Epithelial cell of prostate (primary cell): ENCODE data around the gene ZNF428.
A peak's percentile ranks its signal among the peaks of the same experiment; 100 is the strongest.
"Not testable (repeated sequence)": the region's sequence is repeated elsewhere in the genome, so short reads cannot be mapped to it uniquely, and the experiment has no call there.

Experiments
- DNase-seq: peaks from one replicate; pipeline ENCODE4 v3.0.0-alpha.2; 2011; ENCODE audit warnings: low read depth, low spot score
- H3K27ac ChIP-seq: fragments of 450-650 bp; 2 replicates; pipeline ENCODE4 v1.5.1; 2017; ENCODE audit warnings: mild to moderate bottlenecking

The ZNF428 gene

GRCh38 chr19:43622070-43622469 is 2.6 kb upstream of the ZNF428 start:
- no peak overlapping the region for H3K27ac ChIP-seq

DNA sequence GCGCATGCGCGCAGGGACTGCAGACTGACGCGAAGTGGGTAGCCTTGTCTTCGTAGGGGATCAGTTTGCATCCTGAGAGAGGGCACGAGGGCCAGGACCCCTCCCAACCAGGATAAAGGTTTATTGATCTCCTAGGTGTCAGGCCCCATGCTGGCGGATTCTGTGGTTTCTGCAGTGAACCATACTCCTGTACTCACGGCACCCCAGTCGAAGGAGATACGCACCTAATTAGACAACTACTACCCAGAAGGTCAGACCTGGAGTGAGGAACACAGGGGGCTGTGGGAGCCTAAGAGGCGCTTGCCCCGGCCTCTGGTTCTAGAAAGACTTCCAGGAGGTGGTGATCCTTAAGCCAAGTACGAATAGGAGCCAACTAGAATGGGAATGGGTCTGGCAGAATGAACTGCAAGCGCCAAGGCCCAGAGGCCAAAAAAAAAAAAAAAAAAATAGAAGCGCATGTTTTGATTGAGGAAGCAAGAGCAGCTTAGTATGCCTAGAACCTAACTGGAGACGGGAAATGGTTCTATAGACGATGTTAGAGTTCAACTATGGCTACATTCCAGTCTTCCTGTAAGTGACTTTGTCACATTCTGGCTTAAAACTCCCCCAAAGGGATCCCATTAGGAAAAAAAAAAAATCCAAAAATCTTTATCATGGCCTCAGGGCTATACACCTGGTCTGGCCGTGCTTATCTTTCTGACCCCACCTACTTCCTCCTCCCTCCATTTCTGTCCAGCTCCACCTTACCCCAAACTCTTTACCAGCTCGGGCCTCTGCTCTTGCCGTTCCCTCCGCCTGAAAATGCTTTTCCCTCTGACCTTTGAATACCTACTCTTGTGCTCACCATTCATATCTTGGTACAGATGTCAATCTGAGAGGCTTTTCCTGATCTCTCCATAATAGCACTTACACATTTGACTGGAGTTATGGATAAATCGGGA is 902 bp upstream of the ZNF428 start:
- no peak for DNase-seq
- peak overlapping the region; percentile 75 for H3K27ac ChIP-seq

More at GRCh38 chr19:43622070-43622469, 2.6 kb upstream of the ZNF428 start:
- no peak for DNase-seq

- DNase-seq, result no peak
Measured at GRCh38 chr19:43618921-43619261, 538 bp downstream of the ZNF428 start.

DNA sequence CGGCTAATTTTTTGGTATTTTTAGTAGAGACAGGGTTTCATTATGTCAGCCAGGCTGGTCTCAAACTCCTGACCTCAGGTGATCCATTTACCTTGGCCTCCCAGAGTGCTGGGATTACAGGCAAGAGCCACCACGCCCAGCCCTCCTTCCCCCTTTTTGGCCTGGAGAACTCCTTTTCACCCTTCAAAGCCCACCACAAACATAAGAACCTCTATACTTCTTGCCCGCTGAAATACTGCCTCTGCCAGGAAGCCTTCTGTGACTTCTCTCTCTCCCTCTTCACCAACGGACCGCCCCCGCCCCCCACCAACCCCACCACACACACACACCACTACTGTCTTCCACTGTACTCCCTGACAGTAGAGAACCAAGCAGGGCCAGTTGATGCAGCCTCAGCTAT is 2.5 kb downstream of the ZNF428 start:
- no peak overlapping the region for H3K27ac ChIP-seq
- no peak for DNase-seq

More at GRCh38 chr19:43618921-43619261, 538 bp downstream of the ZNF428 start:
- H3K27ac ChIP-seq, result peak overlapping the region; percentile 75

DNA sequence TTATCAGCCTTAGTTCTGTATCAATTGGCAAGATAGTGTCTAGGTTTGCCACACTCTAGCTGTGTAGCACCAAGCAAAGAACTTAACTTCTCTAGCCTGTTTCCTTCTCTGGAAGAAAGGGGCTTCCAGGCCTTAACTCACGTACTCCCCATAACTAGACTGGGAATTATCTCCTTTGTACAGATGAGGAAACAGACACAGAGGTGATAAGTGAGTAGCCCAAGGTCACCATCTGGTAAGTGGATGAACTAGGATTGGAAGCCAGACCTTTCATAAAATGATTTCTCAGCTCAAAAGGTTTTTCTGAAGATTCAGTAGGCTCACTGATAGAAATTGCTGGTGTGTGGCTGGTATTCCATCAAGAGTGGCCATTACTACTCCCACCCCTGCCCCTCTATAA is 3.1 kb downstream of the ZNF428 start:
- H3K27ac ChIP-seq, result no peak overlapping the region
- DNase-seq, result no peak

GRCh38 chr19:43612374-43612773 is 7.1 kb downstream of the ZNF428 start:
- no peak overlapping the region for H3K27ac ChIP-seq
- DNase-seq, result no peak

- no peak for DNase-seq
- H3K27ac ChIP-seq, result no peak within 1 kb of the TSS
Measured at GRCh38 chr19:43611788-43612187, 7.6 kb downstream of the ZNF428 start, which contains the start of gene SRRM5. TSS of gene SRRM5 (plus strand) at chr19:43612088. CDS start at chr19:43612122, 34 bp downstream.

GRCh38 chr19:43610493-43610892 is 8.9 kb downstream of the ZNF428 start:
- no peak overlapping the region for H3K27ac ChIP-seq
- no peak for DNase-seq

GRCh38 chr19:43609872-43610271 is 9.6 kb downstream of the ZNF428 start:
- no peak for DNase-seq
- no peak overlapping the region for H3K27ac ChIP-seq

DNA sequence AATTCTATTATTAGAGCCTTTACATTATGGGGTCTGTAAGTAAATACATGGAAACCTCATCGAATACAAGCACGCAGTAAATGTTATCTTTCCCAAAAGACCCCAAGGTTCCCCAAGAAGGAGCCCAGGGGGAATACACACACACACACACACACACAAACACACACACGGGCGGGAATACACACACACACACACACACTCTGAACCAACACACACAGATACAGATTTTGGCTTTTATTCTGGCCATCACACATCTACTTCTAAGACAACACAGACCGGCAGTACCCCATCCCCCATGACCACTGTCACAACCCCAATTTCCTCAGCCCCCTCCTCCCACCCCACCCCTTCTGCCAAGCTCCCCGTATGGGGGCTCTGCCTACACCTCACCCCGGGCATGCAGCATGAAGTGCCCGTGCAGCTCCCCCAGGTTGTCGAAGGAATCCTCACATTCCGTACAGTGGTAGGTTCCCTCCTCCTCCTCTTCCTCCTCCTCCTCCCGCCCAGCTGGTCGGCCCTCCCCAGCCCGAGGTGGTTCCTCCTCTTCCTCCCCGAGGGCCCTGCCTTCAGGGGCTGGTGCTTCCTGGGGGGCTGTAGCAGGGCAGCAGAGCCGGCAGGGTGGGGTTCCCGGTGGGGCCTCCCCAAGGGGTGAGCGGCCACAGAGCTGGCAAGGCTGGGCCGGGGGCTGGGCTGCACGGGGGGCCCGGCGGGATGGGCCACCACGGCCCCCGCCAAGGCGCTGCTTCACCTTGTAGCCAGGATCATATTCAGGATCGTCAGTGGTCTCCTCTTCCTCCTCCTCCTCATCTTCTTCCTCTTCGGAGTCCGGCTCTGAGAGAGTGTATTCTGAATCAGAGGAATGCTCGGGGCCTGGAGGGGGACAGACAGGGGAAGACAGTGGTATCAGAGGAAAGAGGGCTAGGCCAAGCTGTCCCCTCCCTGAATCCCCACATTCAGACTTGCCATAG is 11.9 kb downstream of the ZNF428 start:
- DNase-seq, result no peak
- H3K27ac ChIP-seq, result peak overlapping the region; percentile 60

- peak overlapping the region; percentile 60 for H3K27ac ChIP-seq
- peak; percentile 14 for DNase-seq
Measured at GRCh38 chr19:43606569-43607229, 12.7 kb downstream of the ZNF428 start.

GRCh38 chr19:43605875-43606568 is 13.4 kb downstream of the ZNF428 start:
- peak overlapping the region; percentile 60 for H3K27ac ChIP-seq
- DNase-seq, result no peak

- DNase-seq, H3K27ac ChIP-seq: not testable (repeated sequence)
Measured at GRCh38 chr19:43600326-43600725, 19.1 kb downstream of the ZNF428 start.

DNA sequence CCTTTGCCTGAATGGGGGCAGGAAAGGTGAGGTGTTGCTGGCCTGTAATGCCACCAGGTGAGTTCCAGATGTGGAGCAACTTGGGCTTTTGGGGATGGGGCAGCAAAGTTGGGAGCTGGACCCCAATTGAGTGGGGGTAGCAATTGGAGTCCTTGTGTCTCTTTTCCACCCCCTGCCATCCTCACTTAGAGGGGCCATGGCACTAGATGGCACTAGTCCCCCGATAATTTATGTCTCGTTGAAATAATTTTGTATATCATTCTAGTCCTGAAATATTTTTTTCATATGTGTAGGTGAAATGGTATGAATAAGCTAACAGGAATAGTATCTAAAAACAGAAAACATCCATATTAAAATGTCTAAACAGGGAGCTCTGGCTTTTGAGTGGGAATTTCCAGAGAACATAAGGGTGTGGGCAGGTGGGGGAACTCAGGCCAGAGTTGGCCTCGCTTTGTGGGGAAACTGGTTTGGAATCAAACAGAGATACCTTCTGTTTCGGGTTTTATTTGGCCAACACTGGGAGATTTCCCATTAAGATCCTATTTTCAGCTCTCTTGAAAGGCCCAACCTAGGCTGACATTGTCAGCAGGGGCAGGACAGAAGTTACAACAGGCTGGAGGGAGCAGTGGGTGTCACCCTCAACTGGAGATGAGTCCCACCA is 19.7 kb downstream of the ZNF428 start:
- H3K27ac ChIP-seq, result no peak overlapping the region
- no peak for DNase-seq

DNA sequence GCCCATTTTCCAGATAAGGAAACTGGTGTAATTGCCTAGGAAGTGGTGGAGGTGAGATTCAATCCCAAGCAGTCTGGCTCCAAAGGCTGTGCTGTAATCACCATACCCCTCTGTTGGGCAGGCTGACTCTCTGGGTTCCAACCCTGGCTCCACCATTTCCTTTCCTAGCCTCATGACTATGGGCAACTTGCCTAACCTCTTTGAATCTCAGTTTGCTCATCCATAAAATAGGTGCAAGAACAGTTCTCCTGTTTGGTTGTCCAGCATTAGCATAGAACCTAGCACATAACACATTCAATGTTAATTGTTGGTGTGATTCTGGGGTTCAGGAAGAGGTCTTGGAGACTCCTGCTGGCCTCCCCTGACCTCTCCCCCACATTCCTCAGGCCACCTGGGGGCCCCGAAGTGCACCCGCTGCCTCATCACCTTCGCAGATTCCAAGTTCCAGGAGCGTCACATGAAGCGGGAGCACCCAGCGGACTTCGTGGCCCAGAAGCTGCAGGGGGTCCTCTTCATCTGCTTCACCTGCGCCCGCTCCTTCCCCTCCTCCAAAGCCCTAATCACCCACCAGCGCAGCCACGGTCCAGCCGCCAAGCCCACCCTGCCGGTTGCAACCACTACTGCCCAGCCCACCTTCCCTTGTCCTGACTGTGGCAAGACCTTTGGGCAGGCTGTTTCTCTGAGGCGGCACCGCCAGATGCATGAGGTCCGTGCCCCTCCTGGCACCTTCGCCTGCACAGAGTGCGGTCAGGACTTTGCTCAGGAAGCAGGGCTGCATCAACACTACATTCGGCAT is 20.8 kb downstream of the ZNF428 start:
- H3K27ac ChIP-seq, result no peak overlapping the region
- no peak for DNase-seq

- no peak for DNase-seq
- H3K27ac ChIP-seq, result no peak overlapping the region
Measured at GRCh38 chr19:43597876-43598275, 21.6 kb downstream of the ZNF428 start.

- peak overlapping the region; percentile 88 for H3K27ac ChIP-seq
- no peak for DNase-seq
Measured at GRCh38 chr19:43596842-43597461, 22.5 kb downstream of the ZNF428 start.
